SK-N-SH (cell line): ENCODE data around the gene MAP3K4. TPM values are rescaled to one million over a fixed set of nuclear protein-coding genes. Genes with fewer than 3 reads are reported as not detected.

Source experiments
- CTCF ChIA-PET: fragments of 300-600, 350-600 bp; formaldehyde crosslinking; extraction: SDS; loops from one replicate; lab custom pipeline; 2021; lab: Yijun Ruan, JAX
- POLR2A ChIA-PET: fragments of 350-600 bp; sonication (Branson Sonifier 250); formaldehyde crosslinking; extraction: SDS; loops from one replicate; lab custom pipeline; 2020; ENCODE audit warnings: antibody characterized with exemption, inconsistent platforms; lab: Yijun Ruan, JAX
- DNase-seq: peaks from one replicate; pipeline ENCODE4 v3.0.0; 2012
- H2AFZ ChIP-seq: fragments of 200-600 bp; sonication (generic); 2 replicates; pipeline ENCODE4 v1.8.1; 2016; ENCODE audit warnings: antibody characterized with exemption, mild to moderate bottlenecking, low read depth
- H3F3A ChIP-seq: fragments of 200-600 bp; sonication (generic); replicated peaks from 2 replicates; pipeline ENCODE3; 2016; ENCODE audit warnings: antibody characterized with exemption, mild to moderate bottlenecking; ENCODE audit not compliant: insufficient read depth
- H3K27ac ChIP-seq, 2 experiments: fragments of 200-500 bp in 1 of 2; fragments of 200-600 bp in 1 of 2; sonication (Bioruptor generic) in 1 of 2; sonication (generic), shearing (Covaris generic) in 1 of 2; 2 replicates each; pipeline versions ENCODE4 v1.5.1 to v1.6.1; 2014 to 2016; ENCODE audit warnings: low read depth in 2 of 2, inconsistent platforms in 1 of 2, low read length in 1 of 2, mild to moderate bottlenecking in 1 of 2, mixed read lengths in 1 of 2
- H3K27me3 ChIP-seq: fragments of 200-600 bp; sonication (generic), shearing (Covaris generic); 2 replicates; pipeline ENCODE4 v1.6.1; 2016; ENCODE audit warnings: mixed run types; ENCODE audit not compliant: insufficient read depth
- H3K36me3 ChIP-seq, 2 experiments: fragments of 200-500 bp in 1 of 2; fragments of 200-600 bp in 1 of 2; sonication (Bioruptor generic) in 1 of 2; sonication (generic) in 1 of 2; replicated peaks in 1 of 2; 2 replicates each; pipeline versions ENCODE3 to v1.5.1; 2014 to 2016; ENCODE audit warnings: low read length in 1 of 2, mild to moderate bottlenecking in 1 of 2; ENCODE audit not compliant: insufficient read depth in 2 of 2, control insufficient read depth in 1 of 2
- H3K4me1 ChIP-seq, 2 experiments: fragments of 200-500 bp in 1 of 2; fragments of 200-600 bp in 1 of 2; sonication (Bioruptor generic) in 1 of 2; sonication (generic), shearing (Covaris generic) in 1 of 2; 2 replicates each; pipeline versions ENCODE4 v1.5.1 to v1.6.1; 2014 to 2016; ENCODE audit warnings: low read depth in 1 of 2, low read length in 1 of 2, mixed run types in 1 of 2; ENCODE audit not compliant: insufficient read depth in 2 of 2, control insufficient read depth in 1 of 2
- H3K4me2 ChIP-seq: fragments of 200-600 bp; sonication (generic), shearing (Covaris generic); 2 replicates; pipeline ENCODE4 v1.6.1; 2017; ENCODE audit warnings: mixed run types
- H3K4me3 ChIP-seq, 2 experiments: fragments of 200-500 bp in 1 of 2; fragments of 200-600 bp in 1 of 2; sonication (Bioruptor generic) in 1 of 2; sonication (generic), shearing (Covaris generic) in 1 of 2; 2 replicates each; pipeline versions ENCODE4 v1.5.1 to v1.8.1; 2014 to 2016; ENCODE audit warnings: low read depth in 2 of 2, inconsistent platforms in 1 of 2, low read length in 1 of 2, mild to moderate bottlenecking in 1 of 2, mixed read lengths in 1 of 2, moderate library complexity in 1 of 2
- H3K79me2 ChIP-seq: fragments of 200-600 bp; sonication (generic); 2 replicates; pipeline ENCODE4 v1.8.1; 2017; ENCODE audit warnings: mild to moderate bottlenecking; ENCODE audit not compliant: insufficient read depth
- H3K9ac ChIP-seq: fragments of 200-600 bp; sonication (generic); 2 replicates; pipeline ENCODE4 v1.6.1; 2017; ENCODE audit warnings: mixed run types
- H3K9me2 ChIP-seq: fragments of 200-600 bp; sonication (generic); 2 replicates; pipeline ENCODE4 v1.6.1; 2017; ENCODE audit warnings: mixed run types
- H3K9me3 ChIP-seq: fragments of 200-600 bp; sonication (generic); 2 replicates; pipeline ENCODE4 v1.6.1; 2017; ENCODE audit warnings: mixed run types, mild to moderate bottlenecking, moderate library complexity
- H4K20me1 ChIP-seq: fragments of 200-600 bp; sonication (generic); 2 replicates; pipeline ENCODE4 v1.6.1; 2017; ENCODE audit warnings: mild to moderate bottlenecking, mixed run types; ENCODE audit not compliant: insufficient read depth
- CHD2 ChIP-seq: fragments of 150-350 bp; IDR thresholded peaks from 2 replicates; pipeline ENCODE4 v1.6.1; 2018; ENCODE audit warnings: low read length; ENCODE audit not compliant: partially characterized antibody
- ELF1 ChIP-seq: IDR thresholded peaks from 2 replicates; pipeline ENCODE4 v1.4.0; 2012
- EP300 ChIP-seq, 2 experiments: IDR thresholded peaks; 2 replicates each; pipeline versions ENCODE4 v1.4.0 to v1.6.1; 2012; ENCODE audit warnings: borderline replicate concordance in 1 of 2, low read depth in 1 of 2, low read length in 1 of 2
- EZH2phosphoT487 ChIP-seq: fragments of 200-600 bp; sonication (generic); IDR thresholded peaks from 2 replicates; pipeline ENCODE4 v1.6.1; 2017; ENCODE audit warnings: low read depth, mixed run types, mild to moderate bottlenecking, antibody characterized with exemption, moderate library complexity, borderline replicate concordance
- FOXJ3 ChIP-seq: sonication (generic); formaldehyde crosslinking; IDR thresholded peaks from 2 replicates; pipeline ENCODE4 v1.5.1; 2020; ENCODE audit warnings: mild to moderate bottlenecking, missing genetic modification reagents
- MEF2A ChIP-seq: IDR thresholded peaks from 2 replicates; pipeline ENCODE4 v1.4.0; 2012; ENCODE audit warnings: low read depth, borderline replicate concordance
- NFIC ChIP-seq: IDR thresholded peaks from 2 replicates; pipeline ENCODE4 v1.4.0; 2012; ENCODE audit warnings: borderline replicate concordance
- POLR2AphosphoS5 ChIP-seq: IDR thresholded peaks from 2 replicates; pipeline ENCODE4 v1.6.1; 2012; ENCODE audit warnings: low read depth, low read length
- RAD21 ChIP-seq: IDR thresholded peaks from 2 replicates; pipeline ENCODE4 v1.6.1; 2012; ENCODE audit warnings: mild to moderate bottlenecking, low read length
- RCOR1 ChIP-seq: fragments of 150-350 bp; IDR thresholded peaks from 2 replicates; pipeline ENCODE4 v1.6.1; 2017; ENCODE audit warnings: antibody characterized with exemption, low read length
- RXRA ChIP-seq: IDR thresholded peaks from 2 replicates; pipeline ENCODE4 v1.4.0; 2012; ENCODE audit warnings: low read depth, mild to moderate bottlenecking, borderline replicate concordance
- TCF12 ChIP-seq: IDR thresholded peaks from 2 replicates; pipeline ENCODE4 v1.4.0; 2012
- WGBS: methylation state at CpG from one replicate; pipeline ENCODE4 v1.1.6; 2017; ENCODE audit warnings: low lambda C conversion rate; 5-methylcytosine and 5-hydroxymethylcytosine counted together
- polyA plus RNA-seq, 3 experiments: library from polyadenylated mRNA; depleted of rRNA; stranded (reverse); fragments of >200 nt; gene quantifications; 2 replicates each; pipeline ENCODE4 v1.2.3, GENCODE V29; 2012
- TF ChIP-seq, protein P1 (sequence below): IDR thresholded peaks from 2 replicates; pipeline ENCODE4 v1.4.0; 2012; ENCODE audit warnings: low read depth, borderline replicate concordance
- TF ChIP-seq, protein P2 (sequence below): fragments of 150-350 bp; IDR thresholded peaks from 2 replicates; pipeline ENCODE4 v1.6.1; 2017; ENCODE audit warnings: antibody characterized with exemption, low read length, low read depth, borderline replicate concordance
- TF ChIP-seq, protein P3 (sequence below): IDR thresholded peaks from 2 replicates; pipeline ENCODE4 v1.6.1; 2012; ENCODE audit warnings: mild to moderate bottlenecking, low read depth, low read length, moderate library complexity
- TF ChIP-seq, protein P4 (sequence below): IDR thresholded peaks from 2 replicates; pipeline ENCODE4; 2012

The MAP3K4 gene
- polyA plus RNA-seq, 1 of the 3 experiments (the other 2 are of a cell fraction): 6.8 TPM

DNA sequence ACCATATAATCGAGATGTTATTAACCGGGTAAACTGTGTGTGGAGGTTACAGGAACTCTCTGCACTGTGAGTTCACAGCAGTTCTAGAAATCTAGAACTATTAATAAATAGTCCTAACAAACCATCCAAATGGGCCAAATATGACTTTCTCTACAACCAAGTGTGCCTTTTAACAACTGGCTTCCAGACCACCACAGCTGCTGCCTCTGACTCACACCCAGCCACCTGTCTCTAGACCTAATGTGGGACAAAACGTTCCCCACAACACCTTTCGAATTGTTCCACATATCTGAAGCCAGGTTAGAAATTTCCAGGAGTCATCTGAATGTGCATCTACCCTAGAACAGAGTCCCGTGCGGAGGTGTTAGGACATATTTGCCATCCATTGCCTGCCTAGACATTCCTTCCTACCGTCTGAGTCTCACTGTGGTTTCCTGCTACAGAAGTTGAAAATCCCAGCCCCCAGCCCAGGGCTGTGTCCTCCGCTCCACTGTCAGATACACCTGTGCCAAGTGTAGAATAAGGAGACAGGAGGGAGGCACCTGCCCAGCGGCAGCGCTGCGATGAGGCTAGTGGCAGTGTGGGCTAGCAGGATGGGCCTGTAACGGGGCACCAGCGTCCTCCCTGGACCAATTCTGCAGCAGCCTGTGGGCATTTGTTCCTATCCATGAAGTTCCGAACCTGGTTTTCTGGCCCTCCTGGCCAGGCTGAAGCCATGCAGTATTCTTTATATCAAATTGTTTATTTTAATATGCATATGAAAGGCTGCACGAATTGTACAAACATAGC, 28.5 kb upstream of the MAP3K4 start:
- DNase-seq: no peak
- WGBS: 80% methylated on average over 15 of the region's 15 CpGs
- TF ChIP-seq ELF1 (no peak), NFIC (no peak), CHD2 (no peak), RAD21 (no peak), POLR2AphosphoS5 (no peak), EP300 (IDR thresholded peaks at IDR 0.05; ENCODE audit: borderline replicate concordance in 1 of 2, low read depth in 1 of 2, low read length in 1 of 2) (no peak), RCOR1 (no peak), TCF12 (no peak), MEF2A (no peak), FOXJ3 (CRISPR knock-in tag) (no peak), EZH2phosphoT487 (no peak), RXRA (no peak)
- TF ChIP-seq, protein P1, sequence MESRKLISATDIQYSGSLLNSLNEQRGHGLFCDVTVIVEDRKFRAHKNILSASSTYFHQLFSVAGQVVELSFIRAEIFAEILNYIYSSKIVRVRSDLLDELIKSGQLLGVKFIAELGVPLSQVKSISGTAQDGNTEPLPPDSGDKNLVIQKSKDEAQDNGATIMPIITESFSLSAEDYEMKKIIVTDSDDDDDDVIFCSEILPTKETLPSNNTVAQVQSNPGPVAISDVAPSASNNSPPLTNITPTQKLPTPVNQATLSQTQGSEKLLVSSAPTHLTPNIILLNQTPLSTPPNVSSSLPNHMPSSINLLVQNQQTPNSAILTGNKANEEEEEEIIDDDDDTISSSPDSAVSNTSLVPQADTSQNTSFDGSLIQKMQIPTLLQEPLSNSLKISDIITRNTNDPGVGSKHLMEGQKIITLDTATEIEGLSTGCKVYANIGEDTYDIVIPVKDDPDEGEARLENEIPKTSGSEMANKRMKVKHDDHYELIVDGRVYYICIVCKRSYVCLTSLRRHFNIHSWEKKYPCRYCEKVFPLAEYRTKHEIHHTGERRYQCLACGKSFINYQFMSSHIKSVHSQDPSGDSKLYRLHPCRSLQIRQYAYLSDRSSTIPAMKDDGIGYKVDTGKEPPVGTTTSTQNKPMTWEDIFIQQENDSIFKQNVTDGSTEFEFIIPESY: no peak
- TF ChIP-seq, protein P2, sequence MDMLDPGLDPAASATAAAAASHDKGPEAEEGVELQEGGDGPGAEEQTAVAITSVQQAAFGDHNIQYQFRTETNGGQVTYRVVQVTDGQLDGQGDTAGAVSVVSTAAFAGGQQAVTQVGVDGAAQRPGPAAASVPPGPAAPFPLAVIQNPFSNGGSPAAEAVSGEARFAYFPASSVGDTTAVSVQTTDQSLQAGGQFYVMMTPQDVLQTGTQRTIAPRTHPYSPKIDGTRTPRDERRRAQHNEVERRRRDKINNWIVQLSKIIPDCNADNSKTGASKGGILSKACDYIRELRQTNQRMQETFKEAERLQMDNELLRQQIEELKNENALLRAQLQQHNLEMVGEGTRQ: no peak
- TF ChIP-seq, protein P3, sequence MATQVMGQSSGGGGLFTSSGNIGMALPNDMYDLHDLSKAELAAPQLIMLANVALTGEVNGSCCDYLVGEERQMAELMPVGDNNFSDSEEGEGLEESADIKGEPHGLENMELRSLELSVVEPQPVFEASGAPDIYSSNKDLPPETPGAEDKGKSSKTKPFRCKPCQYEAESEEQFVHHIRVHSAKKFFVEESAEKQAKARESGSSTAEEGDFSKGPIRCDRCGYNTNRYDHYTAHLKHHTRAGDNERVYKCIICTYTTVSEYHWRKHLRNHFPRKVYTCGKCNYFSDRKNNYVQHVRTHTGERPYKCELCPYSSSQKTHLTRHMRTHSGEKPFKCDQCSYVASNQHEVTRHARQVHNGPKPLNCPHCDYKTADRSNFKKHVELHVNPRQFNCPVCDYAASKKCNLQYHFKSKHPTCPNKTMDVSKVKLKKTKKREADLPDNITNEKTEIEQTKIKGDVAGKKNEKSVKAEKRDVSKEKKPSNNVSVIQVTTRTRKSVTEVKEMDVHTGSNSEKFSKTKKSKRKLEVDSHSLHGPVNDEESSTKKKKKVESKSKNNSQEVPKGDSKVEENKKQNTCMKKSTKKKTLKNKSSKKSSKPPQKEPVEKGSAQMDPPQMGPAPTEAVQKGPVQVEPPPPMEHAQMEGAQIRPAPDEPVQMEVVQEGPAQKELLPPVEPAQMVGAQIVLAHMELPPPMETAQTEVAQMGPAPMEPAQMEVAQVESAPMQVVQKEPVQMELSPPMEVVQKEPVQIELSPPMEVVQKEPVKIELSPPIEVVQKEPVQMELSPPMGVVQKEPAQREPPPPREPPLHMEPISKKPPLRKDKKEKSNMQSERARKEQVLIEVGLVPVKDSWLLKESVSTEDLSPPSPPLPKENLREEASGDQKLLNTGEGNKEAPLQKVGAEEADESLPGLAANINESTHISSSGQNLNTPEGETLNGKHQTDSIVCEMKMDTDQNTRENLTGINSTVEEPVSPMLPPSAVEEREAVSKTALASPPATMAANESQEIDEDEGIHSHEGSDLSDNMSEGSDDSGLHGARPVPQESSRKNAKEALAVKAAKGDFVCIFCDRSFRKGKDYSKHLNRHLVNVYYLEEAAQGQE: no peak
- TF ChIP-seq, protein P4, sequence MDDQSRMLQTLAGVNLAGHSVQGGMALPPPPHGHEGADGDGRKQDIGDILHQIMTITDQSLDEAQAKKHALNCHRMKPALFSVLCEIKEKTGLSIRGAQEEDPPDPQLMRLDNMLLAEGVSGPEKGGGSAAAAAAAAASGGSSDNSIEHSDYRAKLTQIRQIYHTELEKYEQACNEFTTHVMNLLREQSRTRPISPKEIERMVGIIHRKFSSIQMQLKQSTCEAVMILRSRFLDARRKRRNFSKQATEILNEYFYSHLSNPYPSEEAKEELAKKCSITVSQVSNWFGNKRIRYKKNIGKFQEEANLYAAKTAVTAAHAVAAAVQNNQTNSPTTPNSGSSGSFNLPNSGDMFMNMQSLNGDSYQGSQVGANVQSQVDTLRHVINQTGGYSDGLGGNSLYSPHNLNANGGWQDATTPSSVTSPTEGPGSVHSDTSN: no peak
- no peaks in the 10 kb centered on the region for H3K79me2 ChIP-seq
- no peaks in the 10 kb centered on the region for H3K9me2 ChIP-seq
- H3K4me2 ChIP-seq: no peak overlapping the region
- no peaks in the 10 kb centered on the region for H3K36me3 ChIP-seq
- no peaks in the 10 kb centered on the region for H4K20me1 ChIP-seq
- no peaks in the 10 kb centered on the region; the same call in 1 of the 2 replicates for H3K27me3 ChIP-seq
- H3K4me3 ChIP-seq: no peak overlapping the region
- H3K9ac ChIP-seq: no peak overlapping the region
- H2AFZ ChIP-seq: no peak overlapping the region
- no peaks in the 10 kb centered on the region for H3K4me1 ChIP-seq
- no peaks in the 10 kb centered on the region for H3K9me3 ChIP-seq
- CTCF ChIA-PET: no interaction called here
- POLR2A ChIA-PET: no interaction called here
- no peaks in the 10 kb centered on the region for H3F3A ChIP-seq
- no peak overlapping the region for H3K27ac ChIP-seq
